Hindlimb muscle (tissue), 1 donor: ENCODE data around the gene COL4A2. TPM values are rescaled to one million over a fixed set of nuclear protein-coding genes. Genes with fewer than 3 reads are reported as not detected.
A peak's percentile ranks its signal among the peaks of the same experiment; 100 is the strongest.
"Not testable (repeated sequence)": the region's sequence is repeated elsewhere in the genome, so short reads cannot be mapped to it uniquely, and the experiment has no call there.

Experiments
- DNase-seq: peaks from one replicate; pipeline ENCODE4 v3.0.0-alpha.2; 2013
- polyA plus RNA-seq: library from polyadenylated mRNA; unstranded; fragments of 120-200 nt; gene quantifications from one replicate; pipeline ENCODE4 v1.2.1, GENCODE V29; 2013; ENCODE audit not compliant: insufficient read length

Gene COL4A2
- polyA plus RNA-seq, 1 donor: 562 TPM

DNA sequence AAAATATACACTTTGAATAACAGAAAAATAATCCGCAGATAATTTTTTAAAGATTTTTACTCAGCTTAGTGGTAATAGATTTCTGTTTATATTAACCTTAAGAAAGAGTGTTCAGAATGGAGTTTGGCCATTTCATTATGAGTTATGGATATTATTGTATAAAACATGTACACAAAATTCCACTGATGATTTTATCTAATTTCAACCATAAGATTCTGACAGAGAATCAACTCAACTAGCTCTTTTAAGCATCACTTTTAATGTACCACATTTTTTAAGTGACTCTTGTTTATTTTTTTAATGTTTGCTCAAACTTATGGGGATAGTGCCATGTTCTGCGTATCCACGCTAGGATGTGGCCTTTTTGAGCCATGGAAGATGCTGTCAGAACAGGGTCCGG lies 75.7 kb downstream of the COL4A2 start:
- DNase-seq: no peak

GRCh38 chr13:110387451-110388107 lies 80.5 kb downstream of the COL4A2 start:
- DNase-seq: peak; percentile 77

DNA sequence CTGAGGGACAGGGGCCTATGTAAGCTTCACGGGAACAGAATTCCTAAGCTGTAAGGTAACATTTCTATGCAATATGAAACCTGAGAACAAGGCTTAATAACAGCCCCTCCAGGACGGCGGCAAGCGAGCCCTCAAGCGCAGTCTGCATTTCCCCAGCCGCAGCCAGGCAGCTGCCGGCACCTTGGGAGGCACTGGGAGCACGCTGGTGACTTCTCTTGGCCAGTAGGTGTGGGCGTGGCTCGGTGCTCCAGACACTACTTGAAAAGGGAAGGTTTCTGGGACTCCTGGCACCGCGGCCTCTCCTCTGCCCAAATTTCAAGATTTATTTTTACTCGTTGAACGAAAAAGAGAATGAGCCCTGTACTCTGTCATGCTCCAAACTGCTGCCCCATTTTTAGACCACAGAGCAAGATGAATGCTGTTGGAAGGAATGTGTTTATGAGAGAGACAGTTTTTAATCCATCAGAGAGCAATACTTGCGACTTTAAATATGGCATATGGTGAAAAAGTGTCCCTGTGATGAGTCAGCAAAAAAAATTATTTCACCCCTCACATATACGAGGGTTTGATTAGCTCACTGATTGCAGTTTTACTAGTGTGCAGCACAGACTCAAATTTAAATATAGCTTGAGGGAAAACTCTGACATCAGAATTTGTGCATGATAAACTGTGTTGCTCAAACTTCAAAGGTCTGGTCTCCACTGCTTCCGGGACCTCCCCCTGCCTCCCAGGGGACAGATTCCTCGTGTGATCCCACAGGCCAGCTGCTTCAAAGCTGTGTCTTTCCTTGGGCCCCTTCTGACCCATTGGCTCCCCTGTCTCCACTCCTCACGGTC lies 81.2 kb downstream of the COL4A2 start:
- DNase-seq: no peak

DNA sequence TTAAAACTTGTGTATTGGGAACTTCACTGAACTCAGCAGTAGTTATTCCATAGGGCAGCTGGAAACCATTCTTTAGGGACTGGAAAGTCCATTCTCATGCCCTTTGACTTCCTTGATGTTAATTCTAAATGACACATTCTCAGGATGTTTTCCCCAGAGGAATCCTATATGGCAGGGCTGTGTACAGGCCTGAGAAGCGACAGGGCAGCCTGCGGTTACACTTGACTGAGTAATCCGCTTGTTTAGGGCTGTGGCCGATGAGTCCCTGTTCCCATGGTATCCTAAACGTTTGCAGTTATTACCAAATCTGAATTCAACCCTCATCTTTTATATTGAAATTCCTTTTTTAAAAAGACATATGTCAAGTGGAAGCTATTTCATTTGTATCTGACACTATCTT lies 83.5 kb downstream of the COL4A2 start:
- DNase-seq: no peak

DNA sequence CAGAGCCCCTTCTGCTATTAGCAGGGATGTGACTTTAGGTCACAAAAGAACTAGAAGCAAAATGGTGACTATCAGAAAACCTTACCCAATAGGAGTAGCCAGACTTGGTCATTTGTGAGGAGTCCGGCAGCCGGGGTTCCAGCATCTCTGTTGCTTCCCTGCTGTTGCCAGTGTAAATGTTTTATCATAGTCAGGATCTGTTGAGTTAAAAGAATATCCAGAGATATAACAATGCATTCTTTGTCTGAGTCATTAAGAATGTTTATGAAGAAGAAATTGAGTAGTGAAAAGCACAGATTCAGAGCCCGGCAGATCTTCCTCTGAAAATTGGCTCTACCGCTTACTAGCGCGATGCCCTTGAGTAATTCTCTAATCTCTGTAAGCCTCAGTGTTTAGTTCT lies 84.2 kb downstream of the COL4A2 start:
- DNase-seq: no peak

- DNase-seq: no peak
Observed at GRCh38 chr13:110392510-110393240, 85.6 kb downstream of the COL4A2 start.

DNA sequence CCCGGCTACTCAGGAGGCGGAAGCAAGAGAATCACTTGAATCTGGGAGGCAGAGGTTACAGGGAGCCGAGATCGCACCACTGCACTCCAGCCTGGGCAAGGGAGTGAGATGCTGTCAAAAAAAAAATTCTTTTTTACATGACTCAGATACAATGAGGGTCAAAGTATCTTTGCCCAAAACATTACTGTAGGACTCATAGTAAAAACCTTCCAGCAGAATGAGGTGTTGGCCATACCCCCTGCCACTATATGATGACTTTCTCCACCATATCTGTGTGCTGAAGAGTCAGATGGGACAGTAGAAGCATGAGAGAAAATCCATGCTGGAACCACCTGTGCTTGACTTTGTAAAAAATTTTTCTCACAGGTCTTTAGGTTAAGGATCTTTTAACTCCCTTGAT lies 86.7 kb downstream of the COL4A2 start:
- no peak for DNase-seq

DNA sequence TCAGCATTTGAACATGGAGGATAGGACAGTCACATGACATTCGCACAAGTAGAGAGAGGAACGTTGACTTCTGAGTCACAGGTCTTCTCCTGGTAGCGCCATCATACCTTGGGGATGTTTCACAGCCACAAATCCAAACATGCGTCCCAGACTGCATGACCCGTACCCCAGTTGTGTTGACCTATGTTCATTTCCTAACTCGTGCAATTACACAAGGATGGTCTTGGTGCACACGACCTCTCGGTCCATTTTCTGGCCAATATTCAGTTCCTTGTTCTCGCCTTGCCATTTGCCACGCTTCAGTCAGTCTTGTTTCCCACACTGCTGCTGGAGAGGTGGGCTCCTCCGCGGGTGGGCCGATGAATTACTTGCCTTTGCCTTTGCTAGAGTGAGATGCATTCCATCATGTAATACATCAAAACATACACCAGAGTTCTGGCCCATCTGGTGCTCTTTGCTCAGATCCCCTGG lies 87.3 kb downstream of the COL4A2 start:
- DNase-seq: no peak

DNA sequence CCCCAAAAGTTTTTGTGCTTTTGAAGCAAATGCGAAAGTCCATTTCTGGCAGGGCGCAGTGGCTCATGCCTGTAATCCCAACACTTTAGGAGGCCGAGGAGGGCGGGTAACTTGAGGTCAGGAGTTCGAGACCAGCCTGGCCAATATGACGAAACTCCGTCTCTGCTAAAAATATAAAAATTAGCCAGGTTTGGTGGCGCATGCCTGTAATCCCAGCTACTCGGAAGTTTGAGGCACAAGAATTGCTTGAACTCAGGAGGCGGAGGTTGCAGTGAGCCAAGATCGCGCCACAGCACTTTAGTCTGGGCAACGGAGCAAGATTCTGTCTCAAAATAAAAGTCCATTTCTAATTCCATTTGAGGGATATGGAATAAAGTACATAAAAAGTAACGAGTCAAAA lies 88.5 kb downstream of the COL4A2 start:
- DNase-seq: not testable (repeated sequence)

GRCh38 chr13:110396476-110396875 lies 89.4 kb downstream of the COL4A2 start:
- no peak for DNase-seq

DNA sequence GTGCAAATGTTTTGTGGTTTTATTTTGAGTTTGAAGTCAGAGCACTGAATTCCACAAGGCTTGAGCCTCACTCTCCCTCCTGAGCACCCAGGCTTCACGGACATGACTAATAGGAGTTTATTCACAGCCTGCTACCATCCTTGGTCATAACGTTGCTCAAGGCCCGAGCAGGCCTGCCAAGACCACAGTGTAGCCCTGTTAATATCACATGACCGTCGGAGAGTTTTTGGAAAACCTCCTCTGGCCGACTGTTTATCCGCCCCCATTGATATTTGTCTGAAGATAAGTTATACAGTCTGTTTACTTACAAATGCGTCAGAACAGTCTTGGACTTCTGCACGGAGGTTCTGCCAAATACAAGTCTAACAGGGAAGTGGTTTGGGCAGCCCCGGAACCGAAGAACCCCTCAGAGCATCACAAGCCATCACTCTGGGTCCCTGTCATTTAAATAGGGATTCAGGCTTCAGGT lies 89.9 kb downstream of the COL4A2 start:
- DNase-seq: no peak

- peak; percentile 59 for DNase-seq
Observed at GRCh38 chr13:110397436-110398115, 90.5 kb downstream of the COL4A2 start.

DNA sequence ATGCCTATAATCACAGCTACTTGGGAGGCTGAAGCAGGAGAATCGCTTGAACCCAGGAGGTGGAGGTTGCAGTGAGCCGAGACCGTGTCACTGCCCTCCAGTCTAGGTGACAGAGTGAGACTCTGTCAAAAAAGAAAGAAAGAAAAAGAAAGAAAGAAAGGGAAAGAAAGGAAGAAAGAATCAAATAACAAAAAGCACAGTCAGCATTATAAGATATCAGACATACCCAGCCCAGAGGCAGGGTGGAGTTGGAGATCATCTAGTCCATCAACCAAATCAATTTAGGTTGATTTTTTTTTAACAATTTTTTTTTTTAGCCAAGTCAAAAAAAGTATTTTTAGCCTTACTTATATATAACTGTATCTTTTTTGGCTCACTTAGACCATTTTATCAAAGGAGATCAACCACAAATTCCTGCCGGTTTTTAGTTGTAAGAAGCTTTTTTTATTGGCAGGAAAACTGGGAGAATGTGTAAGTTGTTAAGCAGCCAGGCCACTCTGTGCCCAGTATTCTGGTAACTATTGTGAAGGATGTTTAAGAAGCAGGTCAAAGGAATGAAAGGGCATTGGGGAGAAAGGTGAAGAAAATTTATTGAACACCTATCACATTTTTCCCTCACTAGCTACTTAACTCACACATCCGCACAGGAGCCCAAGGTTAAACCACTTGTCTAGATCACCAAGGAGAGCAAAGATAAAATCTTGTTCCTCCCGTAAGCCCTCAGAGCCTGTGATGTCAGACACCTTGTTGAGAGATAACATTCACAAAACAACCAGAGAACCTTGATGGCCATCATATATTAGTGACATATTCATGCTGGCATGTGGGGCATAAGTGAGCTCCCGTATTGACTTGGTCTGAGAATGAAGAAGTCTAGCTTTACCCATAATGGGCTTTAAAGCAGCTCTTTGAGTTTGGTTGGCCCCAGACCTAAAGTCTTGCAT lies 91.8 kb downstream of the COL4A2 start:
- DNase-seq: no peak

GRCh38 chr13:110399801-110400200 lies 92.7 kb downstream of the COL4A2 start:
- DNase-seq: no peak

DNA sequence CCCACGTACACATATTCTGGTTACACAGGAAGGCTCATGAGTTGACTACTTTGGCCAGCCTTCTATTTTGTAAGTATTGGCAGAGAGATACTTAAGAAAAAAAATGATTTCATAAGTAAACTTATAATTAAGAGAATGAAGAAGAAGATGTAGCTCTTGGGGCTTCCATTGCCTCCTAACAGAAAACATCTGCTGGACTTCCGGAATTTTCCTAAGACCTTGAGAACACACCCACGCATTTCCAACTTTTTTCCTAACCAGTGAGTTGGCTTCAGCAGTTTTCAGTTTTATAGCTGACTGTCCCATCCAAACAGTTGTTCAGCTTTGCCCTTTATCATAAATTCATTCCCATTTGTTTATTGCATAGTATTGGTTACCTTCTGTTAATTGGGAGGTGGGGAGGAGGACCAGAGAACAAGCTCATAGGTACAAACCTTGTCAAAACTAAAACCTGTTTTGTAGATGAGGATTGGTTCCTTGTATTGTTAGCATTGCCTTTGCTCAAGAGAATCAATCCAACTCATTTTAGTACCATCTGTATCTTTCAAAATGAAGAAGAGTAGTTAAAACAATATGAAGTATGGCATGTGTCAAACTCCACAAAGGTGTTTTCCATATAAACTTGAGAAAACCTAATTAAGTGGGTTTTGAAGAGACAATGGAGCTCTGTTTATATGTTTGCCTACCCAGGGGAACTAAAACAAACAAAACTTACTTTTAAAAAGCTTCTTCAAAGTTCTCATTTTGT lies 93.9 kb downstream of the COL4A2 start:
- DNase-seq: peak; percentile 69

- DNase-seq: no peak
Observed at GRCh38 chr13:110402299-110403069, 95.4 kb downstream of the COL4A2 start.

DNA sequence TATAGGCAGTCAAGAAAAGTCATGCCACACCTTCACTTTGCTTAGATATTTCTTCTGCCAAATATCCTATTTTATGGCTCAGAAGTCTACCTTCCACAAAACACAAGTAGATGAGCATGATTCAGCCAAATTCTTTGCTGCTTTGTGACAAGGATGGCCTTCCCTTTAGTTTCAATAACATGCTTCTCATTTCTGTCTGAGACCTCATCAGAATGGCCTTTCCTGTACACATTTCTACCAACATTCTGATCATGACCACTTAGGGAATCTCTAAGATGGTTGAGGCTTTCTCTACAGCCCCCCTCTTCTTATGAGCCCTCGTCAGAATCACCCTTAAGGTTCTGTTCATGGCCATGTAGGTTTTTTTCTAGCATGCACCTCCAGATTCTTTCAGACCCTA lies 96.2 kb downstream of the COL4A2 start:
- no peak for DNase-seq

DNA sequence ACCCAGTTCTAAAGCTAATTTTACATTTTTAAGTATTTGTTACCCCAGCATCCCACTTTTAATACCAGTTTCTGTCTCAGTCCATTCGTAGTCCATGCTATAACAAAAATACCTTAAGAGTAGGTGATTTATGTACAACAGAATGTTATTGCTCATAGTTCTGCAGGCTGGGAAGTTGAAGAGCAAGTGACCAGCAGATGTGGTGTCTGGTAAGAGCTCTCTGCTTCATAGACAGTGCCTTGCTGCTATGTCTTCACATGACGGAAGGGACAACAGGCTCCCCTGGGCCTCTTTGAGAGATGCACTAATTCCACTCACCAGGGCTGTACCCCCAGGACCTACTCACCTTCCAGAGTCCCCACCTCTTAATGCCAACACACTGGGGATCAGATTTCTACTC lies 96.6 kb downstream of the COL4A2 start:
- no peak for DNase-seq

DNA sequence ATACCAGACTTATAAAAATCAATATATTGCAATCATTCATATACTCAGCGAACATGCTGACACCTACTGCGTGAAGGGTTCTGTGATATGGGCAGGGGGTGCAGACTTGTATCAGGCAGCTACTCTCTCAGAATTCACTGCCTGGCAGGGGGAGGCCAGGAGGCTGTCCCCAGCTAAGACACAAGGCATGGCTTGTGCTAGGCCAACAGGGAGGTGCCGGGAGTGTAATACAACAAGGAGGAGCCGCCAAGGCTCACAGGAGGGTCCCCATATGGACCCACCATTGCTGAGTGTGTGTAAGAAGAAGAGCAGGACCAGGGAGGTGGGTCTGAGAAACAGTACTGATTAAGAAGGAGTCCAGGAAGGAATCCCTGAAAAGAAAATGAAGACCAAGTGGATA lies 97.2 kb downstream of the COL4A2 start:
- DNase-seq: no peak
